GM23338 (cell line): Measurements from ENCODE around the gene DHRS4. TPM values are rescaled to one million over a fixed set of nuclear protein-coding genes. Genes with fewer than 3 reads are reported as not detected.

Source experiments
- ATAC-seq: fragments of 200-7000 bp; cut with Tn5 transposase; 3 replicates; pipeline ENCODE4 v1.9.1; 2020
- DNase-seq: peaks from one replicate; pipeline ENCODE4 v3.0.0-alpha.2; 2015; ENCODE audit warnings: low spot score
- H2AFZ ChIP-seq: fragments of 200-600 bp; sonication (generic); 2 replicates; pipeline ENCODE4 v1.8.0; 2016; ENCODE audit warnings: antibody characterized with exemption, mild to moderate bottlenecking, moderate library complexity
- H3F3A ChIP-seq: fragments of 200-600 bp; sonication (generic); replicated peaks from 2 replicates; pipeline ENCODE4 v1.8.0; 2017; ENCODE audit warnings: antibody characterized with exemption, mixed run types, low read depth
- H3K27ac ChIP-seq: fragments of 200-600 bp; sonication (generic); 2 replicates; pipeline ENCODE4 v1.6.1; 2016; ENCODE audit warnings: low read depth
- H3K27me3 ChIP-seq: fragments of 200-600 bp; sonication (generic); 2 replicates; pipeline ENCODE4 v1.8.0; 2016; ENCODE audit warnings: mild to moderate bottlenecking, mixed run types, moderate library complexity; ENCODE audit not compliant: insufficient read depth
- H3K36me3 ChIP-seq: fragments of 200-600 bp; sonication (generic); 2 replicates; pipeline ENCODE4 v1.8.0; 2016; ENCODE audit warnings: mild to moderate bottlenecking; ENCODE audit not compliant: insufficient read depth
- H3K4me1 ChIP-seq: fragments of 200-600 bp; sonication (generic); 2 replicates; pipeline ENCODE4 v1.8.0; 2016; ENCODE audit warnings: mild to moderate bottlenecking, moderate library complexity; ENCODE audit not compliant: insufficient read depth
- H3K4me2 ChIP-seq: fragments of 200-600 bp; sonication (generic); 2 replicates; pipeline ENCODE4 v1.7.1; 2017; ENCODE audit warnings: mixed run types
- H3K4me3 ChIP-seq: fragments of 200-600 bp; sonication (generic); 2 replicates; pipeline ENCODE4 v1.6.1; 2016; ENCODE audit warnings: mixed run types
- H3K79me2 ChIP-seq: fragments of 200-600 bp; sonication (generic); replicated peaks from 2 replicates; pipeline ENCODE4 v1.8.0; 2017; ENCODE audit warnings: mild to moderate bottlenecking; ENCODE audit not compliant: insufficient read depth
- H3K9me2 ChIP-seq: fragments of 200-600 bp; sonication (generic); 2 replicates; pipeline ENCODE4 v1.8.0; 2017; ENCODE audit not compliant: insufficient read depth
- H4K20me1 ChIP-seq: fragments of 200-600 bp; sonication (generic); replicated peaks from 2 replicates; pipeline ENCODE4 v1.8.0; 2017; ENCODE audit warnings: mild to moderate bottlenecking; ENCODE audit not compliant: insufficient read depth
- H3K27ac Mint-ChIP-seq: 2 replicates; pipeline ENCODE4 v1.8.0; 2020; ENCODE audit warnings: inconsistent platforms, mild to moderate bottlenecking, moderate library complexity, mixed read lengths
- H3K27me3 Mint-ChIP-seq: 3 replicates; pipeline ENCODE4 v1.8.0; 2022; ENCODE audit warnings: low read depth, mild to moderate bottlenecking, moderate library complexity, mixed read lengths, inconsistent platforms; ENCODE audit not compliant: insufficient read depth, poor library complexity
- H3K36me3 Mint-ChIP-seq: 3 replicates; pipeline ENCODE4 v1.8.0; 2021; ENCODE audit warnings: low read depth, mild to moderate bottlenecking, inconsistent platforms, moderate library complexity, mixed read lengths
- H3K4me1 Mint-ChIP-seq: 3 replicates; pipeline ENCODE4 v1.8.0; 2020; ENCODE audit warnings: mild to moderate bottlenecking, inconsistent platforms, mixed read lengths
- H3K4me3 Mint-ChIP-seq: 3 replicates; pipeline ENCODE4 v1.8.0; 2021; ENCODE audit warnings: moderate library complexity, mild to moderate bottlenecking, inconsistent platforms, mixed read lengths
- H3K9me3 Mint-ChIP-seq: 3 replicates; pipeline ENCODE4 v1.8.0; 2020; ENCODE audit warnings: moderate library complexity, mild to moderate bottlenecking, inconsistent platforms, mixed read lengths
- CREB1 ChIP-seq: fragments of 250-450 bp; sonication (Bioruptor Pico); IDR thresholded peaks from 2 replicates; pipeline ENCODE4 v1.5.0; 2020; ENCODE audit warnings: low read depth, mild to moderate bottlenecking, moderate library complexity
- CTCF ChIP-seq, 2 experiments: fragments of 200-600 bp in 1 of 2; sonication (generic) in 1 of 2; conservative IDR thresholded peaks; 2 replicates each; pipeline versions ENCODE4 v1.5.1 to v1.6.1; 2016 to 2017; ENCODE audit warnings: antibody characterized with exemption in 2 of 2, low read depth in 2 of 2, mild to moderate bottlenecking in 2 of 2, moderate library complexity in 1 of 2
- ETS1 ChIP-seq: IDR thresholded peaks from 2 replicates; pipeline ENCODE4 v1.6.1; 2016; ENCODE audit warnings: antibody characterized with exemption
- EZH2 ChIP-seq: fragments of 200-600 bp; sonication (generic); IDR thresholded peaks from one replicate; pipeline ENCODE4 v1.8.0; 2017; ENCODE audit warnings: antibody characterized with exemption, mild to moderate bottlenecking, low read depth; ENCODE audit not compliant: unreplicated experiment
- EZH2phosphoT487 ChIP-seq: fragments of 200-600 bp; sonication (generic); IDR thresholded peaks from one replicate; pipeline ENCODE4 v1.8.1; 2018; ENCODE audit warnings: antibody characterized with exemption; ENCODE audit not compliant: unreplicated experiment
- JUNB ChIP-seq: IDR thresholded peaks from one replicate; pipeline ENCODE4 v1.6.1; 2016; ENCODE audit warnings: antibody characterized with exemption; ENCODE audit not compliant: unreplicated experiment
- NANOG ChIP-seq: IDR thresholded peaks from 2 replicates; pipeline ENCODE4 v1.6.1; 2016; ENCODE audit warnings: antibody characterized with exemption, borderline replicate concordance
- POLR2AphosphoS5 ChIP-seq: IDR thresholded peaks from 2 replicates; pipeline ENCODE4 v1.6.1; 2016; ENCODE audit warnings: antibody characterized with exemption, low read depth
- REST ChIP-seq: IDR thresholded peaks from one replicate; pipeline ENCODE4 v1.6.1; 2018; ENCODE audit warnings: antibody characterized with exemption; ENCODE audit not compliant: unreplicated experiment
- STAT1 ChIP-seq: IDR thresholded peaks from one replicate; pipeline ENCODE4 v1.6.1; 2016; ENCODE audit warnings: antibody characterized with exemption; ENCODE audit not compliant: unreplicated experiment
- ZNF114 ChIP-seq: fragments of 250-450 bp; sonication (Bioruptor Pico); IDR thresholded peaks from 2 replicates; pipeline ENCODE4 v1.5.0; 2020; ENCODE audit warnings: mild to moderate bottlenecking, moderate library complexity
- ZNF331 ChIP-seq: fragments of 250-450 bp; sonication (Bioruptor Pico); IDR thresholded peaks from 2 replicates; pipeline ENCODE4 v1.5.0; 2020; ENCODE audit warnings: low read depth, mild to moderate bottlenecking, moderate library complexity
- ZNF462 ChIP-seq: fragments of 250-450 bp; sonication (Bioruptor Pico); IDR thresholded peaks from 2 replicates; pipeline ENCODE4 v1.5.0; 2020; ENCODE audit warnings: mild to moderate bottlenecking, moderate library complexity
- polyA plus RNA-seq: library from polyadenylated mRNA; unstranded; fragments of >200 nt; fragmentation: Nextera tagmentation; extraction: Ambion mirVana; gene quantifications from 2 replicates; pipeline ENCODE4 v1.2.1, GENCODE V29; 2016
- total RNA-seq: library from RNA; depleted of rRNA; stranded (reverse); fragments of >200 nt; shearing (Covaris generic); gene quantifications from 2 replicates; pipeline ENCODE4 v1.2.3, GENCODE V29; 2014

Gene DHRS4
- total and polyA plus RNA-seq, 2 experiments from 2014 or later: 16.6 to 18.4 TPM

- TF ChIP-seq CTCF (conservative IDR thresholded peaks at IDR 0.05; ENCODE audit: low read depth in 2 of 2): peak; percentile 75 to 86
Measured at GRCh38 chr14:23910101-23910875, 43.3 kb upstream of the DHRS4 start (continued).

- peaks cover 2% of the 10 kb centered on the region; the same call in 1 of the 3 replicates for H3K9me3 Mint-ChIP-seq
- no peaks in the 10 kb centered on the region for H3K36me3 Mint-ChIP-seq
- Histone ChIP-seq H2AFZ (no peak overlapping the region), H4K20me1 (no peaks in the 10 kb centered on the region), H3K27ac (no peak overlapping the region), H3K36me3 (no peaks in the 10 kb centered on the region), H3K79me2 (no peaks in the 10 kb centered on the region), H3K4me1 (peaks cover 6% of the 10 kb centered on the region; the same call in 1 of the 2 replicates), H3K4me2 (no peak overlapping the region), H3K9me2 (no peaks in the 10 kb centered on the region; the same call in 1 of the 2 replicates), H3K27me3 (no peaks in the 10 kb centered on the region), H3K4me3 (no peak overlapping the region), H3F3A (no peaks in the 10 kb centered on the region)
- H3K4me1 Mint-ChIP-seq: peaks cover 8% of the 10 kb centered on the region; the same call in 2 of the 3 replicates
- ATAC-seq (no peak), DNase-seq (no peak)
- H3K4me3 Mint-ChIP-seq: no peak overlapping the region
- no peak for TF ChIP-seq POLR2AphosphoS5
- TF ChIP-seq ETS1: no peak
- TF ChIP-seq ZNF114 (CRISPR knock-in tag): no peak
- TF ChIP-seq NANOG: no peak
- TF ChIP-seq REST: no peak
- no peak for TF ChIP-seq ZNF331 (CRISPR knock-in tag)
- TF ChIP-seq STAT1: no peak
- no peak for TF ChIP-seq EZH2phosphoT487
- no peak for TF ChIP-seq ZNF462 (CRISPR knock-in tag)
- TF ChIP-seq EZH2: no peak
- TF ChIP-seq JUNB: no peak
- TF ChIP-seq CREB1 (CRISPR knock-in tag): no peak
- no peak overlapping the region for H3K27ac Mint-ChIP-seq
- H3K27me3 Mint-ChIP-seq: no peaks in the 10 kb centered on the region
Measured at GRCh38 chr14:23910876-23911210, 42.7 kb upstream of the DHRS4 start.
